ENCODE data around the gene LMX1B.

Gene LMX1B

DNA sequence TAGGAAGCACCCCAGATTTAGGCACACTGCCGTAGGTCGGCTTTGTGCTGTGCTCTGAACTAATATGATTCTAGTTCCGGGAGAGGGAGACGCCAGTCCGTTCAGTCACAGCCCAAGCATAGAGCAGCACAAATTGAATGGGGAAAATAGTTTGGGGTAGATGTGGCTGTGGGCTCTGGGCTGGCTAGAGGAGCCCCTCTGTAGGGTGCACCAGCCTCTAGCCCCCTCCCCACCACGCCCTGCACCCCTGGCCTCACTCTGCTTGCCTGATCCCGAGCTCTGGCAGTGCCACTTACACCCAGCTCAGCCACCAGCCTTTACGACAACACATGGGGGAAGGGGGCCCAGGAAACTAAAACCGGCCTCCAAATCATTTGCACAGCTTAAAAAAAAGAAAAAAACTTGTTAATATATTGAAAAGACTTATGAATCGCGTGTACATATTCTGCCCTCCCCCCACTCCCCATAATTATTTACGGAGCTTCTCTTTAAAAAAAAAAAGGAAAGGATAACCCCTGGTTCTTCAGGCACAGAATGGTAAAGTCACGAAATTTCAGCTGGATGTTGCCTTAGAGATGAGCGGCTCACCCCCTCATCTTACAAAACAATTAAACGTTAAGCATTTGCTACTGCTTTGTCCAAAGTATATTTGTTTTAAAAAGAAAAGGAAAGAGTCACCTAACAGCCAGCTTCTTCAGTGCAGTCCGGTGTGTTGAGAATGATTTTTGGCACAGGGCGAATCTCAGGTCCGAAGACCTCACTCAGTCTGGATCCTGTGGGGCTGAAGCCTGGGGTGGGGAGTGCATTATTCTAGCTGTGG is 3.5 kb downstream of the LMX1B start:
- H3K4me3 ChIP-seq (ENCODE audit: low read depth in 1 of 2, low read length in 2 of 2) = no peak overlapping the region
- no peak overlapping the region for H3K27ac ChIP-seq (ENCODE audit: low read depth, low read length)
- H3K9me3 ChIP-seq (ENCODE audit: control insufficient read depth in 1 of 2, low read length in 2 of 2) = no peaks in the 10 kb centered on the region
- H3K36me3 ChIP-seq (ENCODE audit: control insufficient read depth in 1 of 2, insufficient read depth in 2 of 2, low read length in 2 of 2) = no peaks in the 10 kb centered on the region
- H3K4me1 ChIP-seq (ENCODE audit: control insufficient read depth in 1 of 2, insufficient read depth in 2 of 2, low read length in 2 of 2) = peaks cover 0 to 11% of the 10 kb centered on the region in 2 donors
- no peak overlapping the region for H3K9ac ChIP-seq (ENCODE audit: low read depth in 1 of 2, low read length in 2 of 2)
- peaks cover 78 to 85% of the 10 kb centered on the region in 2 donors for H3K27me3 ChIP-seq (ENCODE audit: control insufficient read depth in 1 of 2, insufficient read depth in 2 of 2, low read length in 2 of 2)

DNA sequence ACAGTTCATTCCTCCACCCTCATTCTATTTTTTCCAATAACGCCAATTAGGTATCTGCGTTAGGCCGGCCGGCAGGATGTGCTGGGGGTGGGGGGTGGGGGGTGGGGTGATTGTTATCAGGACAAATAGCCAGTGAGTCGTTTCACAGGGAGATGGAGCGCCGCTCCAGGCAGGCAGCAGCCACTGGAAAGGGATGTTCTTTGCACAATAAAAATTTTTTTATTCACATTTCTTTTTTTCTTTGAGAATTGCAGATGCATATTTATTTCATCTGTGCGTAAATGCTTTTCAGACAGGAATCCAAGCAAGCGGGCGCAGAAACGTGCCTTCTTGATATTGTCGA is 4.1 kb downstream of the LMX1B start:
- Histone ChIP-seq H3K27ac (ENCODE audit: low read depth, low read length) (no peak overlapping the region), H3K36me3 (ENCODE audit: control insufficient read depth in 1 of 2, insufficient read depth in 2 of 2, low read length in 2 of 2) (no peaks in the 10 kb centered on the region), H3K4me3 (ENCODE audit: low read depth in 1 of 2, low read length in 2 of 2) (no peak overlapping the region), H3K27me3 (ENCODE audit: control insufficient read depth in 1 of 2, insufficient read depth in 2 of 2, low read length in 2 of 2) (peaks cover 80 to 87% of the 10 kb centered on the region in 2 donors), H3K9me3 (ENCODE audit: control insufficient read depth in 1 of 2, low read length in 2 of 2) (no peaks in the 10 kb centered on the region), H3K4me1 (ENCODE audit: control insufficient read depth in 1 of 2, insufficient read depth in 2 of 2, low read length in 2 of 2) (peaks cover 0 to 8% of the 10 kb centered on the region in 2 donors), H3K9ac (ENCODE audit: low read depth in 1 of 2, low read length in 2 of 2) (no peak overlapping the region)

DNA sequence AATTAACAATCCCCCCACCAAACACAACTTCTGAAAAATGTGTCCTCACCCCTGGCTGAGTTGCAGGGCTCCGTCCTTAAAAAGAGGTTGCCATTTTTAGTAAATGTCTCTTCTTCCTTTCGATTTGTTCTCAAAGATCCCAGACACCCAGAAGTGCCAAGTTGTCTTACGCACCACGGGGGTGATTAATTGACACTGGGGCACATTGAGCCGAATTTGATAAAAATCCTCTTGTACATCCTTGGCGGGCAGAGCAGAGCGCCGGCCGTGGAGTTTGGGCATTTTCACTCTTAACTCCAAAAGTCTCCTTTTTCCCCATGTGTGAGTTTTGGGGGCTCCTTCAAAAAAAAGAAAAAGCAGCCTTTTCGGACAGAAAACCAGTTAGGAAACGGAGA is 4.5 kb downstream of the LMX1B start:
- Histone ChIP-seq H3K4me3 (ENCODE audit: low read depth in 1 of 2, low read length in 2 of 2) (no peak overlapping the region), H3K27me3 (ENCODE audit: control insufficient read depth in 1 of 2, insufficient read depth in 2 of 2, low read length in 2 of 2) (peaks cover 80 to 87% of the 10 kb centered on the region in 2 donors), H3K9ac (ENCODE audit: low read depth in 1 of 2, low read length in 2 of 2) (no peak overlapping the region), H3K36me3 (ENCODE audit: control insufficient read depth in 1 of 2, insufficient read depth in 2 of 2, low read length in 2 of 2) (no peaks in the 10 kb centered on the region), H3K27ac (ENCODE audit: low read depth, low read length) (no peak overlapping the region), H3K9me3 (ENCODE audit: control insufficient read depth in 1 of 2, low read length in 2 of 2) (no peaks in the 10 kb centered on the region), H3K4me1 (ENCODE audit: control insufficient read depth in 1 of 2, insufficient read depth in 2 of 2, low read length in 2 of 2) (peaks cover 0 to 4% of the 10 kb centered on the region in 2 donors)

DNA sequence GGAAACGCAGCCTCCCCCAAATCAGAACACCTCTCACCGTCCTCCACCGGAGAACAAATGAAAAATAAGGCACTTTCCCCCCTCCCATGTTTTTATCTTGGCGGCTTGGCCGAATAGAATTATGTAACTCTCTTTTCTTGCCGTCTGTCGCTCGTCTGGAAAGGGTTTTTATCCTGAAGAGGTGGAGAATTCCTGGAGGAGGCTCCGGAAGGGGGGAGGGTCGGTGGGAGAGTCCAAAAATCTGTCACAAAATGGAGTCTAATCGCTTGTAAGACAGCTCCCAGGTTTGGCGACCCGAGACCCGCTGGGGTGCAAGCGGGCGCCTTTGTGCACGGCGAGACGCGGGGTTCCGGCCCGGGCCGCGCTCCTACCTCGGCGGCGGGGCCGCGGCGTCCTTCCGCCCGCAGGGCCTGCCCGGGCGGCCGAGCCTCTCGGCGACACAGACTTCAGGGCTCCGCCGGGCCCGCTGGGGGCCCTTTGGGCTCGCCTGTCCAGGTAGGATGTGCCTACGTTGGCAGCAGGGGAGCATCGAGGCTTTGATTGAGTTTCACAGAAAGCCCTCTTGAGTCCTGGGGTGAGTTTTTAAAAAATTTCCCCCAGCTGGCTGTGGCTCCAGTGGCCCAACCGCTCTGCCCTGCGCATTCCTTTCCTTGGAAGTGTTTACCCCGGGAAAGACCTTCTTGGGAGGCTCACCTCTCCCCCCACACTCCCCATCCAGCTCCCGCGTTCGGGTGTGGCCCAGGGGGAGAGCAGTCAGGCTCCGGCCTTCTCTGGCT is 5.0 kb downstream of the LMX1B start:
- no peaks in the 10 kb centered on the region for H3K36me3 ChIP-seq (ENCODE audit: control insufficient read depth in 1 of 2, insufficient read depth in 2 of 2, low read length in 2 of 2)
- peaks cover 0 to 4% of the 10 kb centered on the region in 2 donors for H3K4me1 ChIP-seq (ENCODE audit: control insufficient read depth in 1 of 2, insufficient read depth in 2 of 2, low read length in 2 of 2)
- H3K27ac ChIP-seq (ENCODE audit: low read depth, low read length) = no peak overlapping the region
- no peak overlapping the region for H3K9ac ChIP-seq (ENCODE audit: low read depth in 1 of 2, low read length in 2 of 2)
- H3K9me3 ChIP-seq (ENCODE audit: control insufficient read depth in 1 of 2, low read length in 2 of 2) = no peaks in the 10 kb centered on the region
- H3K27me3 ChIP-seq (ENCODE audit: control insufficient read depth in 1 of 2, insufficient read depth in 2 of 2, low read length in 2 of 2) = peaks cover 83 to 91% of the 10 kb centered on the region in 2 donors
- no peak overlapping the region for H3K4me3 ChIP-seq (ENCODE audit: low read depth in 1 of 2, low read length in 2 of 2)

GRCh38 chr9:126619361-126620135 is 5.8 kb downstream of the LMX1B start:
- Histone ChIP-seq H3K27me3 (ENCODE audit: control insufficient read depth in 1 of 2, insufficient read depth in 2 of 2, low read length in 2 of 2) (peaks cover 87 to 96% of the 10 kb centered on the region in 2 donors), H3K4me1 (ENCODE audit: control insufficient read depth in 1 of 2, insufficient read depth in 2 of 2, low read length in 2 of 2) (peaks cover 0 to 4% of the 10 kb centered on the region in 2 donors), H3K9me3 (ENCODE audit: control insufficient read depth in 1 of 2, low read length in 2 of 2) (no peaks in the 10 kb centered on the region), H3K9ac (ENCODE audit: low read depth in 1 of 2, low read length in 2 of 2) (no peak overlapping the region), H3K36me3 (ENCODE audit: control insufficient read depth in 1 of 2, insufficient read depth in 2 of 2, low read length in 2 of 2) (no peaks in the 10 kb centered on the region), H3K4me3 (ENCODE audit: low read depth in 1 of 2, low read length in 2 of 2) (no peak overlapping the region), H3K27ac (ENCODE audit: low read depth, low read length) (no peak overlapping the region)

- H3K27ac ChIP-seq (ENCODE audit: low read depth, low read length) = no peak overlapping the region
- H3K9ac ChIP-seq (ENCODE audit: low read depth in 1 of 2, low read length in 2 of 2) = no peak overlapping the region
- peaks cover 88 to 98% of the 10 kb centered on the region in 2 donors for H3K27me3 ChIP-seq (ENCODE audit: control insufficient read depth in 1 of 2, insufficient read depth in 2 of 2, low read length in 2 of 2)
- H3K4me1 ChIP-seq (ENCODE audit: control insufficient read depth in 1 of 2, insufficient read depth in 2 of 2, low read length in 2 of 2) = no peaks in the 10 kb centered on the region
- no peaks in the 10 kb centered on the region for H3K36me3 ChIP-seq (ENCODE audit: control insufficient read depth in 1 of 2, insufficient read depth in 2 of 2, low read length in 2 of 2)
- no peaks in the 10 kb centered on the region for H3K9me3 ChIP-seq (ENCODE audit: control insufficient read depth in 1 of 2, low read length in 2 of 2)
- H3K4me3 ChIP-seq (ENCODE audit: low read depth in 1 of 2, low read length in 2 of 2) = no peak overlapping the region
Observed at GRCh38 chr9:126620478-126620877, 6.8 kb downstream of the LMX1B start.

DNA sequence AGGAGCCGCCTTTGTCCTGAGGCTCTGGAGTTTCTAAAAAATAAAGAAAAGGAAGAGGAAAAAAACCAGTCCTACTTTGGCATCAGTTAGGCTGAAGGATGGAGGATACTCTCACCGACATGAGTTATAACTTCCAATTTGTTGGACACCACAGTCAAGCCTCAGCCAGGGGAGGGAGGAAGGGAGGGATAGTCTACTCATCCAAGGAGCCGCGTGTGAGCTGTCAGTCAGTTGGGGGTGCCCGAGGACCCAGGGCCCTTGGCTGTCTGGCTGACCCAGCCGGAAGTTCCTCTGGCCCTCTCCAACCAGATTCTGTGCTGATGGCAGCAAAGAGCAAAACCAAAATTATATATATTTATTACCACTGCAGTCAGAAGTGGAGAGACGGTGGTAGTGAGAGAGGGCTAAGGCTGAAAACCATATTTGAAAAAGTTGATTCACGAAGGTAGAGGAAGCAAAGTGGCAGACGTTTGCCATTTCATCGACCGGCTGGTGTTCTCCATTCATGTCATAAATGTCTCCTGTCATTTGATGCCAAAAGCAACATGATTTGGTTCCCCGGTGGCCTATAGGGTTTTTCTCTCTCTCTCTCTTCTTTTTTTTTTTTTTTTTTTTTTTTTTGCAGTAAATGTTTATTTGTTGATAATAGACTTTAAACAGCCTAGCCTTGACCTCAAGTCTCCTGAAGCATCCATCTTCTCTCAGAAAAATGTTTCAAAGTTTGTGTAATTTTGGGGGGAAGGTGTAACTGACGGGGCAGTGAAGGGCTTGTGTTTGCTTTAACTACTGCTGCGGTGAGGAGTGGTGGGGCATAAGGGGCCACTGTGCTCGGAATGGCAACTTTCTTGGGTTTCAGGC is 7.6 kb downstream of the LMX1B start:
- no peaks in the 10 kb centered on the region for H3K9me3 ChIP-seq (ENCODE audit: control insufficient read depth in 1 of 2, low read length in 2 of 2)
- H3K36me3 ChIP-seq (ENCODE audit: control insufficient read depth in 1 of 2, insufficient read depth in 2 of 2, low read length in 2 of 2) = no peaks in the 10 kb centered on the region
- H3K4me3 ChIP-seq (ENCODE audit: low read depth in 1 of 2, low read length in 2 of 2) = no peak overlapping the region
- no peak overlapping the region for H3K9ac ChIP-seq (ENCODE audit: low read depth in 1 of 2, low read length in 2 of 2)
- no peak overlapping the region for H3K27ac ChIP-seq (ENCODE audit: low read depth, low read length)
- H3K27me3 ChIP-seq (ENCODE audit: control insufficient read depth in 1 of 2, insufficient read depth in 2 of 2, low read length in 2 of 2) = peaks cover 88 to 98% of the 10 kb centered on the region in 2 donors
- H3K4me1 ChIP-seq (ENCODE audit: control insufficient read depth in 1 of 2, insufficient read depth in 2 of 2, low read length in 2 of 2) = peaks cover 0 to 5% of the 10 kb centered on the region in 2 donors

DNA sequence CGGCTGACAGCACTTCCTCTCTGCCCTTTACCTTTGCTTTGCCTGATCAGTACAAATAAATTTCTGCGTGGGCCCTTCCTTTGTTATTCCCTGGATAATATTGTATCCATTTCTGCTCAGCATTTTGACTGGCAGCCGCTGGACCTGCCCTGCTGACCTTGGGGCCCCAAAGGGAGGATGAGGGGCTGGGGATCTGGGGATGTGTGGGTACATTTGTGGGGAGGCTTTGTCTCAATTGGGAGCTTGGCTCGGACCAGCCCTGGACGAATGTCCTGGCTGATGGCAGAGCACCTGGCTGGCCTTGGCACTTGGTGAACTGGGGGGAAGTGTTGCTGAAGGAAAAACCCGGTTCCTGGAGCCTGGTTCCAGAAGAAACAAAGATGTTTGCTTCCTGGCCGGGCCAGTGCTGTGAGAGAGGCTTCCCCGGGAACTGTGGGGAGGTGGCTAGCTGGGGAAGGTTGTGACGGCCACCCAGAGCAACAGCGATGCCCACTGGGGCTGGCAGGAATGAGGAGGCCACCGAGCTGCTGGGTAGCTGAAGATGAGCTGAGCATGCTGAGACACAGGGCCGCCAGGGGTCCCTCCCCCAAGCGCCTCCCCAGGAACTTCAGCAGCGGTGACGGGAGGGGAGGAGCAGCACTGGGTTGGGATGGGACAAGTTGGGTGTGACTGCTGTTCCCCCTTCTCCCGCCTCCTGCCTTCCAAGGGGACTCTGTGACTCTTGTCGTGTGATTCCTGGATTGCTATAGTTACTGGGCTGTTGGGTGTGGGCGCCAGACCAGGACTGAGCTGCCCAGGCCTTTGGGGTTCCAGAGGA is 8.4 kb downstream of the LMX1B start:
- Histone ChIP-seq H3K27me3 (ENCODE audit: control insufficient read depth in 1 of 2, insufficient read depth in 2 of 2, low read length in 2 of 2) (peaks cover 86 to 98% of the 10 kb centered on the region in 2 donors), H3K36me3 (ENCODE audit: control insufficient read depth in 1 of 2, insufficient read depth in 2 of 2, low read length in 2 of 2) (no peaks in the 10 kb centered on the region)

DNA sequence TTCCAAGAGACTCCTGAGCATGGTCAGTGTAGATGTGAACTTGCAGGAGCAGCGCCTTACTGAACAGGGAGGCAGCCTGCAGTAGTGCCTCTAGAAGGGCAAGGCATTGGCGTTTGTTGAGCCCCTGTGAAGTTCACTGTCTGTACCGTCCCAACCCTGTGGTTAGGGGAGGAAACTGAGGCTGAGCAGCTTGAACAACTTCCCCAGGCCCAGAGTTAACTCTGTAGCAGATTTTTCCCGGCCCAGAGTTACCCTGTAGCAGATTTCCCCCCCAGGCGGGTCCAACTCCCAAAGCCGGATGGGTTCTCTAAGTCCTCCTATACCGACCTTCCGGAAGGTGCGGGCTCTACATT is 9.6 kb downstream of the LMX1B start:
- H3K4me3 ChIP-seq (ENCODE audit: low read depth in 1 of 2, low read length in 2 of 2) = no peak overlapping the region
- H3K36me3 ChIP-seq (ENCODE audit: control insufficient read depth in 1 of 2, insufficient read depth in 2 of 2, low read length in 2 of 2) = no peaks in the 10 kb centered on the region
- H3K27me3 ChIP-seq (ENCODE audit: control insufficient read depth in 1 of 2, insufficient read depth in 2 of 2, low read length in 2 of 2) = peaks cover 89 to 100% of the 10 kb centered on the region in 2 donors
- H3K9me3 ChIP-seq (ENCODE audit: control insufficient read depth in 1 of 2, low read length in 2 of 2) = no peaks in the 10 kb centered on the region
- H3K27ac ChIP-seq (ENCODE audit: low read depth, low read length) = no peak overlapping the region
- peaks cover 0 to 6% of the 10 kb centered on the region in 2 donors for H3K4me1 ChIP-seq (ENCODE audit: control insufficient read depth in 1 of 2, insufficient read depth in 2 of 2, low read length in 2 of 2)
- H3K9ac ChIP-seq (ENCODE audit: low read depth in 1 of 2, low read length in 2 of 2) = no peak overlapping the region

More for the DNA sequence above, 8.4 kb downstream of the LMX1B start:
- H3K27ac ChIP-seq (ENCODE audit: low read depth, low read length) = no peak overlapping the region
- no peaks in the 10 kb centered on the region for H3K9me3 ChIP-seq (ENCODE audit: control insufficient read depth in 1 of 2, low read length in 2 of 2)
- H3K4me3 ChIP-seq (ENCODE audit: low read depth in 1 of 2, low read length in 2 of 2) = no peak overlapping the region
- H3K9ac ChIP-seq (ENCODE audit: low read depth in 1 of 2, low read length in 2 of 2) = no peak overlapping the region
- H3K4me1 ChIP-seq (ENCODE audit: control insufficient read depth in 1 of 2, insufficient read depth in 2 of 2, low read length in 2 of 2) = peaks cover 0 to 6% of the 10 kb centered on the region in 2 donors
